Parathyroid adenoma (tissue), 2 donors: ENCODE data around the gene RPH3AL.

Experiments
- H2AFZ ChIP-seq: fragments of 300-600 bp; sonication (generic); one replicate; pipeline ENCODE4 v1.7.0; 2017; ENCODE audit warnings: antibody characterized with exemption, mild to moderate bottlenecking
- H3K27ac ChIP-seq: fragments of 300-600 bp; sonication (generic); one replicate; pipeline ENCODE4 v1.7.0; 2017
- H3K27me3 ChIP-seq: fragments of 300-600 bp; sonication (generic); one replicate; pipeline ENCODE4 v1.7.0; 2017; ENCODE audit warnings: low read length; ENCODE audit not compliant: control insufficient read depth, insufficient read depth
- H3K36me3 ChIP-seq: fragments of 300-600 bp; sonication (generic); one replicate; pipeline ENCODE4 v1.7.0; 2017; ENCODE audit warnings: low read length; ENCODE audit not compliant: control insufficient read depth, insufficient read depth
- H3K4me1 ChIP-seq: fragments of 300-600 bp; sonication (generic); one replicate; pipeline ENCODE4 v1.7.0; 2017; ENCODE audit warnings: control low read depth
- H3K4me2 ChIP-seq: fragments of 300-600 bp; sonication (generic); one replicate; pipeline ENCODE4 v1.7.0; 2017; ENCODE audit warnings: low read length
- H3K4me3 ChIP-seq: fragments of 300-600 bp; sonication (generic); one replicate; pipeline ENCODE4 v1.7.0; 2017; ENCODE audit warnings: low read depth, low read length
- H3K79me2 ChIP-seq: fragments of 300-600 bp; sonication (generic); one replicate; pipeline ENCODE4 v1.7.0; 2017; ENCODE audit warnings: control low read depth
- H3K9ac ChIP-seq: fragments of 300-600 bp; sonication (generic); one replicate; pipeline ENCODE4 v1.7.0; 2017; ENCODE audit warnings: mild to moderate bottlenecking
- H3K9me3 ChIP-seq: fragments of 300-600 bp; sonication (generic); one replicate; pipeline ENCODE4 v1.7.0; 2017; ENCODE audit warnings: low read length; ENCODE audit not compliant: control insufficient read depth
- CTCF ChIP-seq: fragments of 300-600 bp; sonication (generic); IDR thresholded peaks from one replicate; pipeline ENCODE4 v1.7.0; 2017; ENCODE audit warnings: antibody characterized with exemption, mild to moderate bottlenecking
- donor health status: primary hyperparathyroidism.

RPH3AL gene

GRCh38 chr17:339193-340061, 13.2 kb downstream of the RPH3AL start:
- Histone ChIP-seq H3K36me3 (no peaks in the 10 kb centered on the region), H3K79me2 (peaks cover 6% of the 10 kb centered on the region), H3K9me3 (no peaks in the 10 kb centered on the region), H3K27ac (no peak overlapping the region), H3K4me3 (no peak overlapping the region), H3K4me1 (no peaks in the 10 kb centered on the region), H3K4me2 (no peak overlapping the region), H3K27me3 (no peaks in the 10 kb centered on the region), H3K9ac (no peak overlapping the region), H2AFZ (no peak overlapping the region)
- TF ChIP-seq CTCF: no peak

DNA sequence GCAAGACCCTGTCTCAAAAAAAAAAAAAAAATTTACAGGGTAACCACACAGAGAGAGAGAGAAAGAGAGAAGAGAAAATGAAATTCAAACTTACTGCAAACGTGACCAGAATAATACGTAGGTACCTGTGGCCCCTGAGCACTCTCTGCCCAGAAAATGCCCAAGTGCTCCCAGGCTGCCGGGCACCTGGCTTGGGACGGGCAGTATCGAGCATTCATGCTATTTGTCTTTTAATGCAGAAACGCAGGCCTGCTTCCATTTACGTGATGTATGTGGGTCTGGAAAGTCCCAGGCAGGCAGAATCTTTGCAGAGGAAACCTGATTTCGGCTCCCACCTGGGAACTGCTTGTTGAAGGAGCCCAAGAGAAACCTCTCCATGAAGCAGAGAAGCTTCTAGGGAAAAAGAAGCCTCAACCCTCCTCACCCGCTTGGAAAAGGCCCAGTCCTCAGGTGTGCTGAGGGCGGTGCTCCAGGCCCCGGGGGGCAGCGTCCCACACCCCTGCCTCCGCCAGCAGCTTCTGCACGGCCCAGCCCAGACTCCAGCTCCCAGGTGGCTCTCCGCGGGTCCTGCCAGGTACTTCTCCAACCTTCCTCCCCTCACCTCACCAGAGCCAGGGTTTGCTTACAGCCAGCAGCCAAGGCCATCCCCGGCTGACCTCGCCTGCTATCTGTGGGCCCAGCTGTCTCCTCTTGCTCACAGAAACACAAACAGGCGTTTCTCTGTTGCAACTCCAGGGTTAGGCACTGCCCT, 14.0 kb downstream of the RPH3AL start:
- Histone ChIP-seq H3K27ac (no peak overlapping the region), H3K79me2 (peaks cover 6% of the 10 kb centered on the region), H3K4me3 (no peak overlapping the region), H3K9ac (no peak overlapping the region), H3K4me2 (no peak overlapping the region), H3K4me1 (no peaks in the 10 kb centered on the region), H3K9me3 (no peaks in the 10 kb centered on the region), H2AFZ (no peak overlapping the region), H3K36me3 (no peaks in the 10 kb centered on the region), H3K27me3 (no peaks in the 10 kb centered on the region)
- no peak for TF ChIP-seq CTCF

DNA sequence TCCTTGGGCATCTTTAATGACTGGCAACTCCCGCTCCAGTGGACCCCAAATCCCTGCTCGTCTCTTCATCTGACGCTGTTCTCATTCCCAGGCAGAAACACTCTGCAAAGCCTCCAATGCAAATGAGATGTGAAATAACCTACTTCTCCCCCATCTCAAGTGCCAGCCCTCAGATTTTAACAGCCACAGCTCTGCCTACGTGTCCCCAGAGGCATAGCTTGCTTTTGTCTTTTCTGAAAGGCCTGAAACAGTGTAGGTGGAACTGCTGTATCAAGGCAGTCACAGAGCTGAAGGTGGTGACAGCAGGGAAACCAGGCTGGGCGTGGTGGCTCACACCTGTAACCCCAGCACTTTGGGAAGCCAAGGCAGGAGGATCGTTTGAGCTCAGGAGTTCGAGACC, 14.7 kb downstream of the RPH3AL start:
- H3K4me1 ChIP-seq: no peaks in the 10 kb centered on the region
- no peaks in the 10 kb centered on the region for H3K36me3 ChIP-seq
- no peaks in the 10 kb centered on the region for H3K9me3 ChIP-seq
- no peak for TF ChIP-seq CTCF
- H3K4me3 ChIP-seq: no peak overlapping the region
- no peak overlapping the region for H3K27ac ChIP-seq
- no peaks in the 10 kb centered on the region for H3K27me3 ChIP-seq
- H3K79me2 ChIP-seq: peaks cover 6% of the 10 kb centered on the region
- no peak overlapping the region for H3K9ac ChIP-seq
- H2AFZ ChIP-seq: no peak overlapping the region
- H3K4me2 ChIP-seq: no peak overlapping the region

- no peak overlapping the region for H3K9ac ChIP-seq
- peaks cover 6% of the 10 kb centered on the region for H3K79me2 ChIP-seq
- H3K27me3 ChIP-seq: no peaks in the 10 kb centered on the region
- no peaks in the 10 kb centered on the region for H3K4me1 ChIP-seq
- no peaks in the 10 kb centered on the region for H3K9me3 ChIP-seq
- no peak overlapping the region for H3K4me2 ChIP-seq
- H3K27ac ChIP-seq: no peak overlapping the region
- no peak overlapping the region for H3K4me3 ChIP-seq
- no peaks in the 10 kb centered on the region for H3K36me3 ChIP-seq
- H2AFZ ChIP-seq: no peak overlapping the region
- TF ChIP-seq CTCF: no peak
Observed at GRCh38 chr17:337453-337852, 15.2 kb downstream of the RPH3AL start.
